IPS DF 6.9 (cell line): ENCODE measurements around the gene IL22RA2.

Source experiments
- DNase-seq: peaks from one replicate; pipeline ENCODE4 v3.0.0-alpha.2; 2013; ENCODE audit warnings: low read depth, low spot score
- H3K27ac ChIP-seq: one replicate; pipeline ENCODE4 v1.5.1; 2013; ENCODE audit warnings: low read length, control low read depth
- H3K27me3 ChIP-seq: 2 replicates; pipeline ENCODE4 v1.6.1; 2013; ENCODE audit warnings: mild to moderate bottlenecking, low read length; ENCODE audit not compliant: control insufficient read depth, insufficient read depth
- H3K36me3 ChIP-seq: 2 replicates; pipeline ENCODE4 v1.6.1; 2013; ENCODE audit warnings: low read length; ENCODE audit not compliant: control insufficient read depth, insufficient read depth
- H3K4me1 ChIP-seq: 2 replicates; pipeline ENCODE4 v1.6.1; 2013; ENCODE audit warnings: low read length; ENCODE audit not compliant: control insufficient read depth, insufficient read depth
- H3K4me3 ChIP-seq: 2 replicates; pipeline ENCODE4 v1.5.1; 2013; ENCODE audit warnings: mild to moderate bottlenecking, low read length
- H3K9me3 ChIP-seq: 2 replicates; pipeline ENCODE4 v1.6.1; 2013; ENCODE audit warnings: low read length, inconsistent platforms; ENCODE audit not compliant: control insufficient read depth, insufficient read depth
- WGBS: extraction: QIAGEN DNeasy Blood & Tissue Kit; methylation state at CpG from one replicate; pipeline ENCODE4 v1.1.7; 2013; ENCODE audit warnings: mixed read lengths, missing lambda C conversion rate; ENCODE audit not compliant: insufficient read length, insufficient coverage; 5-methylcytosine and 5-hydroxymethylcytosine counted together

The IL22RA2 gene

GRCh38 chr6:137167702-137168377, 5.6 kb downstream of the IL22RA2 start:
- H3K9me3 ChIP-seq = peaks cover 3% of the 10 kb centered on the region
- no peak overlapping the region for H3K4me3 ChIP-seq
- no peaks in the 10 kb centered on the region for H3K27me3 ChIP-seq
- H3K27ac ChIP-seq = no peak overlapping the region
- no CpG with 5 or more reads among the region's 4 CpGs for WGBS
- DNase-seq = no peak
- H3K4me1 ChIP-seq = no peaks in the 10 kb centered on the region; the same call in 1 of the 2 replicates
- no peaks in the 10 kb centered on the region for H3K36me3 ChIP-seq

- no peaks in the 10 kb centered on the region for H3K4me1 ChIP-seq
- H3K9me3 ChIP-seq = peaks cover 6% of the 10 kb centered on the region
These were observed 7.0 kb downstream of the IL22RA2 start for GRCh38 chr6:137166247-137167098.

GRCh38 chr6:137165375-137166246, 7.8 kb downstream of the IL22RA2 start:
- DNase-seq = no peak
- Histone ChIP-seq H3K4me3 (no peak overlapping the region), H3K4me1 (no peaks in the 10 kb centered on the region), H3K27ac (no peak overlapping the region), H3K27me3 (no peaks in the 10 kb centered on the region), H3K36me3 (no peaks in the 10 kb centered on the region), H3K9me3 (peaks cover 6% of the 10 kb centered on the region)
- WGBS = no CpG with 5 or more reads among the region's 9 CpGs

More at GRCh38 chr6:137166247-137167098, 7.0 kb downstream of the IL22RA2 start:
- H3K36me3 ChIP-seq = no peaks in the 10 kb centered on the region
- no peak for DNase-seq
- H3K27me3 ChIP-seq = no peaks in the 10 kb centered on the region
- no CpG with 5 or more reads among the region's 8 CpGs for WGBS
- H3K4me3 ChIP-seq = no peak overlapping the region
- H3K27ac ChIP-seq = no peak overlapping the region

GRCh38 chr6:137163732-137164318, 9.6 kb downstream of the IL22RA2 start:
- WGBS = no CpG with 5 or more reads among the region's 12 CpGs
- no peak overlapping the region for H3K4me3 ChIP-seq

GRCh38 chr6:137162692-137163306, 10.6 kb downstream of the IL22RA2 start:
- no peaks in the 10 kb centered on the region for H3K36me3 ChIP-seq
- H3K9me3 ChIP-seq = peaks cover 6% of the 10 kb centered on the region
- H3K27ac ChIP-seq = no peak overlapping the region

More at GRCh38 chr6:137163732-137164318, 9.6 kb downstream of the IL22RA2 start:
- Histone ChIP-seq H3K27me3 (no peaks in the 10 kb centered on the region), H3K27ac (no peak overlapping the region), H3K4me1 (no peaks in the 10 kb centered on the region), H3K9me3 (peaks cover 6% of the 10 kb centered on the region), H3K36me3 (no peaks in the 10 kb centered on the region)
- no peak for DNase-seq

GRCh38 chr6:137161949-137162348, 11.5 kb downstream of the IL22RA2 start:
- no peak overlapping the region for H3K4me3 ChIP-seq
- no CpG with 5 or more reads among the region's 5 CpGs for WGBS
- no peak for DNase-seq
- H3K27me3 ChIP-seq = no peaks in the 10 kb centered on the region
- H3K9me3 ChIP-seq = peaks cover 5% of the 10 kb centered on the region
- H3K4me1 ChIP-seq = no peaks in the 10 kb centered on the region
- no peaks in the 10 kb centered on the region for H3K36me3 ChIP-seq
- no peak overlapping the region for H3K27ac ChIP-seq

More at GRCh38 chr6:137162692-137163306, 10.6 kb downstream of the IL22RA2 start:
- Histone ChIP-seq H3K4me1 (no peaks in the 10 kb centered on the region), H3K27me3 (no peaks in the 10 kb centered on the region), H3K4me3 (no peak overlapping the region)
- WGBS = no CpG with 5 or more reads among the region's 3 CpGs
- no peak for DNase-seq

- peaks cover 5% of the 10 kb centered on the region for H3K9me3 ChIP-seq
- no peak for DNase-seq
- WGBS = no CpG with 5 or more reads among the region's 3 CpGs
- H3K36me3 ChIP-seq = no peaks in the 10 kb centered on the region
- H3K4me3 ChIP-seq = no peak overlapping the region
- H3K27ac ChIP-seq = no peak overlapping the region
- H3K27me3 ChIP-seq = no peaks in the 10 kb centered on the region
- no peaks in the 10 kb centered on the region for H3K4me1 ChIP-seq
These were observed 12.7 kb downstream of the IL22RA2 start for GRCh38 chr6:137160763-137161162.

- DNase-seq = no peak
- peaks cover 5% of the 10 kb centered on the region for H3K9me3 ChIP-seq
- H3K4me3 ChIP-seq = no peak overlapping the region
- H3K4me1 ChIP-seq = no peaks in the 10 kb centered on the region
- H3K27ac ChIP-seq = no peak overlapping the region
- H3K27me3 ChIP-seq = no peaks in the 10 kb centered on the region
- no peaks in the 10 kb centered on the region for H3K36me3 ChIP-seq
These were observed 13.5 kb downstream of the IL22RA2 start for GRCh38 chr6:137159912-137160311.

- Histone ChIP-seq H3K27ac (no peak overlapping the region), H3K36me3 (no peaks in the 10 kb centered on the region), H3K27me3 (no peaks in the 10 kb centered on the region), H3K4me1 (no peaks in the 10 kb centered on the region), H3K9me3 (peaks cover 4% of the 10 kb centered on the region), H3K4me3 (no peak overlapping the region)
- WGBS = no CpG with 5 or more reads among the region's 4 CpGs
- DNase-seq = no peak
These were observed 15.8 kb downstream of the IL22RA2 start for GRCh38 chr6:137157601-137158000.
